Measurements from ENCODE around the gene RGS11.
A peak's percentile ranks its signal among the peaks of the same experiment; 100 is the strongest.
"Not testable (repeated sequence)": the region's sequence is repeated elsewhere in the genome, so short reads cannot be mapped to it uniquely, and the experiment has no call there.

RGS11 gene

GRCh38 chr16:279531-279930 lies 3.8 kb upstream of the RGS11 start:
- DNase-seq, result no peak

- DNase-seq, result peak; percentile 5
Observed at GRCh38 chr16:278863-279366, 3.2 kb upstream of the RGS11 start.

GRCh38 chr16:276426-277077 lies 808 bp upstream of the RGS11 start:
- no peak for DNase-seq

GRCh38 chr16:275041-275641 lies 603 bp downstream of the RGS11 start:
- DNase-seq, result no peak

GRCh38 chr16:273547-274421 lies 2.0 kb downstream of the RGS11 start:
- no peak for DNase-seq

- no peak for DNase-seq
Observed at GRCh38 chr16:272633-273546, 2.9 kb downstream of the RGS11 start.

GRCh38 chr16:270381-271255 lies 5.1 kb downstream of the RGS11 start:
- DNase-seq, result no peak

GRCh38 chr16:269061-269796 lies 6.5 kb downstream of the RGS11 start:
- DNase-seq, result no peak

GRCh38 chr16:268141-269053 lies 7.3 kb downstream of the RGS11 start:
- DNase-seq, result no peak

- DNase-seq, result not testable (repeated sequence)
Observed at GRCh38 chr16:267562-267961, 8.2 kb downstream of the RGS11 start.

- no peak for DNase-seq
Observed at GRCh38 chr16:266258-267164, 9.2 kb downstream of the RGS11 start.

- DNase-seq, result no peak
Observed at GRCh38 chr16:265711-266110, 10.0 kb downstream of the RGS11 start.

GRCh38 chr16:265002-265529 lies 10.7 kb downstream of the RGS11 start:
- no peak for DNase-seq

- no peak for DNase-seq
Observed at GRCh38 chr16:264440-264951, 11.2 kb downstream of the RGS11 start.

GRCh38 chr16:263944-264343 lies 11.8 kb downstream of the RGS11 start:
- no peak for DNase-seq

- DNase-seq, result no peak
Observed at GRCh38 chr16:263182-263774, 12.5 kb downstream of the RGS11 start.

- DNase-seq, result no peak
Observed at GRCh38 chr16:262121-262745, 13.5 kb downstream of the RGS11 start.
